ENCODE measurements around the gene SNAP47.

DNA sequence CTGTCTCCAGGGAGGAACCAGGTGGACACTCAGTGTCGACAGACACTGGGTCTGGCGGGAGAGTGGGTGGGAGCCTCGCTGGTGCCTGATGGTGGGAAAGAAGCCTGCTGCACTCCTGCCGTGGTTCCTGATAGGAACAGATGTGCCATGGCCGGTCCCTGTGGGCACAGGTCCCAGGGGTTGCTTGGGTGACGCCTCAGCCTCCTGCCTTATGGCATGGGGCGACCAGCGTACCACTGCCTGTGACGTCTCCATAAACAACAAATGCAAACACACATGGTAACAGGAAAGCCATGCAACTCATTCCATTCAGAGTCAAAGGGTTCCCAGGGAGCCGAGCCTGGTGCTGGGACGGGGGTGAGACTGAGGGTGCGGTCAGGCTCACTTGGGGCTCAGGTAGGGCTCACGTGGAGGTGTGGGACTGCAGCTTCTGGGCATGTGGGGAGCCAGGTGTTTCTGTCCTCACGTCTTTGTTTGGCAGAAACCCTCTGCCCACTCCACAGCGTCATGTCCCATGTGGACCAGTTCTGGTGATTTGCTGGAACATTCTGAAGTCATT lies 34.8 kb downstream of the SNAP47 start:
- TF ChIP-seq CTCF (IDR thresholded peaks at IDR 0.05), result no peak
- TF ChIP-seq EZH2 (IDR thresholded peaks at IDR 0.05), result no peak
